ENCODE measurements around the gene SMPDL3A.
"Not testable (repeated sequence)": the region's sequence is repeated elsewhere in the genome, so short reads cannot be mapped to it uniquely, and the experiment has no call there.

SMPDL3A gene

GRCh38 chr6:122789182-122790027 is at the start of gene SMPDL3A:
SMPDL3A (plus strand) TSS chr6:122789258; CDS start chr6:122789347, 89 bp downstream.
- DNase-seq, result no peak

DNA sequence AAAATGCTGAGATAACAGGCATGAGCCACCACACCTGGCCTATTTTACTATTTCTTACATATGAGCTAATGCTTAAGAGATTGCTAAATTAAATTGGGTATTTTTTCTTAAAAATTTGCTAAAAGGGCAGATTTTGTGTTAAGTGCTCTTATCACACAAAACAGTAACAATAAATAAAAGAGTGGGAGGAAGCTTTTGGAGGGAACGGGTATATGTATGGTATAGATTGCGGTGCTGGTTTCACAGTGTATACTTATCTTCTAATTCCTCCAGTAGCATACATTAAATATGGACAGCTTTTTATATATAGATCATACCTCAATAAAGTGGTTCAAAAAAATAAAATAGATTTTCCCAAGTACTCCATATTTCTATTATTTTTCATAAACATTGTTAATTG is 49.0 kb upstream of the SMPDL3A start:
- DNase-seq, result no peak

GRCh38 chr6:122740936-122741335 is 48.1 kb upstream of the SMPDL3A start:
- no peak for DNase-seq

GRCh38 chr6:122744247-122744646 is 44.8 kb upstream of the SMPDL3A start:
- not testable (repeated sequence) for DNase-seq

- not testable (repeated sequence) for DNase-seq
Observed at GRCh38 chr6:122744856-122745255, 44.2 kb upstream of the SMPDL3A start.

GRCh38 chr6:122746688-122747087 is 42.4 kb upstream of the SMPDL3A start:
- no peak for DNase-seq

DNA sequence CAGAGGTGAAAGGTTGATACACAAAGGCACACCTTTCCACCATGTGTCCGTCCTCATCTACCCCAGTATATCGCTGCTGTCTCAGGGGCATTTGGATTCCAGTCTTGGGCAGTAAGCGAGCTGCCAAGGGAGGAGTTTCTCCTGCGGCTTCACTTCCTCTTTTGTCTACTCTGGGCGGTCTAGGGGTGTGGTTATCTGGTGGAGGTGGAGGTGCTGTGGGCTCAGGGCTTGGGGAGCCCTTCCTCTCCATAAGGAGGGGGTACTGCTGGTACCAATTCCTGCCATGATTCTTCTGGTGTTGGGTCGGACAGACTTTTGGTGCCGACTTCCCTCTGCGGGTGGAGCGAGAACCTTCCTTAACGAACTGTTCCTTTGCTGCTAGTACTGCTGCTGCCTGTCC is 41.5 kb upstream of the SMPDL3A start:
- no peak for DNase-seq

DNA sequence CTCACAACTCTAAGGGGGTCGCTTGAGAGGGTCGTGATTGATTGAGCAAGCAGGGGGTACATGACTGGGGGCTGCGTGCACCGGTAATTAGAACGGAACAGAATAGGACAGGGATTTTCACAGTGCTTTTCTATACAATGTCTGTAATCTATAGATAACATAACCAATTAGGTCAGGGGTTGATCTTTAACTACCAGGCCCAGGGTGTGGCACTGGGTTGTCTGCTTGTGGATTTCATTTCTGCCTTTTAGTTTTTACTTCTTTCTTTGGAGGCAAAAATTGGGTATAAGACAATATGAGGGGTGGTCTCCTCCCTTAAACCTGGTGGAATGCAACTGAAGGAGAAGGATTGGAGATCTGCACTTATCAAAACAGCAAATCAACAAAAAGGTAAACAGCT is 40.1 kb upstream of the SMPDL3A start:
- not testable (repeated sequence) for DNase-seq

GRCh38 chr6:122749451-122750050 is 39.5 kb upstream of the SMPDL3A start:
- DNase-seq, result no peak

DNA sequence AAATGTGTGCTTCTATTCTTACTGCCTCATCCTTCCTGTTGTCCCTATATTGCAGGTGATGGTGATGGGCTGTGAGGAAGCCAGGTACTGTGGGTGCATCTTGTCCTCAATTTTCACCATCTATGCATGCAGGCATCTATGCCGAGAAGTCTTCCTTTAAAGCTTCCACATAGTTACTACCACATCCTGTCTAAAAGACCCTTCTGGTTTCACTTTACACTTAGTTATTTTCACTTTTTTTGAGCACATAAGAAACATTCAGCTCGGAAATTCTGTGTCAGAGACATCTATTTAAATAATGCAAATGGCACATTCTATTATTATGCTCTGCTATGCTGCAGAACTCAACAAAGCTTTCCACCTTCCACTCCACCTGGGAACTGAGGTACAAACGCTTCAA is 37.7 kb upstream of the SMPDL3A start:
- DNase-seq, result peak; percentile 8

DNA sequence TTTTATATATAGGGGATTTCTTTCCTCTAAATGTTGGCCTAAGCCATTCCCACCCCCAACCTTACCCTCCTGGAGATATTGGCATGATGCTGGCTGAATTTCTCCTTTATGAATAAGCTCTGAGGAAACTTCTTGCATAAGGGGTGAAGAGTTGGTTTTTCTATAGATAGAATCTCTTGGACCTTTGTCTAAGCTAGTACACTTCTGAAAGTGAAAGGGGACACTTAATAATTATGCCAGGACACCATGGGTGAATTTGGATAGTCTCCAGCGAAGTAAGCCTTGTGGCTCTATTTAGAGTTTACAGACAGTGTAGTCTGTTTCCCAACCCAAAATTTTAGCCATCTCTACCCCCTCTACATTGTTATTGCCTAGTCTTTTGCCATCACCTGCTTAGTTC is 36.6 kb upstream of the SMPDL3A start:
- DNase-seq, result no peak

DNA sequence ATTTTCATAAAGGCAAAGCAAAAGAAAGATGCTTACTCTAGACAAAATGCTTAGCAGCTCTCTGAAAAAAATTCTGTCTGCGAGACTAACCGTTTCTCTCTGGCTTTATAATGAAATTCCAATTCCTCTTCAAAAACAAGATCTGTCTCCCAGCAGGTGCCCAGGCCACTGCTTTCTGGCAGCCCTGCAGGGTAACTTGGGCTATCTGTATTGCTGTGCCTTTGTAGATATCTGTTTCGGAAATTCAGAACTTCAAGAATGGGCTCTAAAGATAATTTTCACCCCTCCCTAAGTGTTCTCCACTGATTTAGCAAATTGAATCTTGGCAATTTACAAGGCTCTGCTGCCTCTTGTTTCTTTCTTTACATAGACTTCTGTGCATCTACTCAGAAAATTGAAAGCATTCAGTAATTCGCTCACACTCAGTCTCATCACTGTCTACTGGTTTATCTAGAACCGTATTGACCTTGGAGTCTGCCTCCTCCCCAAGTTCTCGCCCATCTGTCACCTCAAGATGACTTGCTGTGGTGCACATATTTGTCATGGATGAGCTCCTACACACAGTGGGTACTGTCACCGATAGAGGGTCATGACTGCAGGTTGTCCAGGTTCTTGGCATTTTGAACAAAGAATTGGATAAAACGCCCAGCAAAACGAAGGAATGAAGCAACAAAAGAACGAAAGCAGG is 35.9 kb upstream of the SMPDL3A start:
- no peak for DNase-seq

DNA sequence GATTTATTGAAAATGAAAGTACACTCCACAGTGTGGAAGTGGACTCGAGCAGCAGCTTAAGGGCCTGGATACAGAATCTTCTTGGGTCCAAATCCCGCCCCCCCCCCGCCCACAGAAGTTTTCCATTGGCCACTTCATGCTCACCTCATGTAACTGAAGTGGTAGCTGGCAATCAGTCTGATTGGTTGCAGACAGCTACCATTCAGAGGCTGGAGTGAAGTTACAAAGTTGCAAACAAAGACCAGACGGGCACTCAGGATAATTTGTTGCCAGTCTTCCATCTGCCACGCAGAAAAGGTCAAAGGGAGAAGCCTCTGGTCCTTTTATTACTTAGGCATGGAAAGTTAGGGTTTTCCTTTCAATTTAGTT is 35.4 kb upstream of the SMPDL3A start:
- DNase-seq, result no peak

DNA sequence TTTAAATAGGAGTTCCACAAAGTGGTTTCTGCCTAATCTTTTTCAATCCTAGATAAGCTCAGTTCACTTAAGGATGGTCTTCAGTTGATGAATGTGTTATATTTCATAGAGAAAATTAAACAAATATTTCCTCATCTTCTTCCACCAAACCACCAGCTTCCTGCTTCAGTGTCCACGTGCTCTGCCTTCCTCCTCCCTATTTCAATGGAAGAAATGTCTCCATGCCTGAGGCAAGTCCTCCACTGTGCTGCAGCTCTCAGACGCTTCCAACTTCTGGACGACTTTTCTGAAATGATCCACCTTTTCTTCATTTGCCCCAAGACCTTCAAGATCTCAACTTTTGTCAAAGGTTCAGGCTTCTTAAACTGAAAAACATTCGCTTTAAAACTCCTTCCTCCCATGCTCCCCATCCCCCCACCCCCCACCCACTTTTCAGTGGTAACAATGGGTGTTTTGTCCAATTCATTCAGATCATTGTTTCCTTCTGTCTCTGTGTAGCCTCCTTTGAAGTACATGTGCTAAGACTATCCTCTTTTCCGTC is 34.8 kb upstream of the SMPDL3A start:
- DNase-seq, result no peak

- DNase-seq, result no peak
Observed at GRCh38 chr6:122755901-122756300, 33.2 kb upstream of the SMPDL3A start.

DNA sequence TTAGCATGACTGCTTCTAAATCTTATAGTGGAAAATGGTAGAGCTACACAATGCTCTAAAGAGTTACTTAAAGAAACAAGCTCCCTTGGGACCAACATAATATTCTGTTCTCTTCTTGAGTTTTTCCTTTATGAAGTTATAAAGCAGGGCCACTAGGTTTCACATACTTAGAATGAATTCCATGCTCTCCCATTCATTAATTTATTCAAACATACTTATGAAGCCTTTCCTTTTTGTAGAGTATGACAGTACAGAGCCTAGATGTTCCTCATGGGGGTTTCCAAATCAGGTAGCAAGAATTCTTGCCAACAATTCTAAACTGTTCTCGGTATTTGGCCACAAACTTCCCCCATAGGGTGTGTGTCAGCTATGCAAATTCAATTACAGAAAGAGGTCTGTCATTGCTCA is 30.1 kb upstream of the SMPDL3A start:
- no peak for DNase-seq

- no peak for DNase-seq
Observed at GRCh38 chr6:122760330-122760729, 28.7 kb upstream of the SMPDL3A start.

GRCh38 chr6:122766256-122766655 is 22.8 kb upstream of the SMPDL3A start:
- DNase-seq, result no peak

GRCh38 chr6:122770835-122771601 is 18.0 kb upstream of the SMPDL3A start:
- no peak for DNase-seq

- no peak for DNase-seq
Observed at GRCh38 chr6:122772724-122773415, 16.2 kb upstream of the SMPDL3A start.

DNA sequence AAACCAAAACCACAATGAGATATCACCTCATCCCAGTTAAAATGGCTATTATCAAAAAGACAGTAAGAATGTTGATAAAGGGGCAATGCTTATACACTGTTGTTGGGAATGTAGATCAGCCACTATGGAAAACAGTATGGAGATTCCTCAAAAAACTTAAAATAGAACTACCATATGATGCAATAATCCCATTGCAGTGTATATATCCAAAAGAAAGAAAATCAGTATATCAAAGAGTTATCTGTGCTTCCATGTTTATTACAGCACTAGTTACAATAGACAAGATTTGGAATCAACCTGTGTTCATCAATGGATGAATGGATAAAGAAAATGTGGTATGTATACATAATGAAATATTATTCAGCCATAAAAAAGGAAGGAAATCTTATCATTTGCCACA is 13.1 kb upstream of the SMPDL3A start:
- no peak for DNase-seq

DNA sequence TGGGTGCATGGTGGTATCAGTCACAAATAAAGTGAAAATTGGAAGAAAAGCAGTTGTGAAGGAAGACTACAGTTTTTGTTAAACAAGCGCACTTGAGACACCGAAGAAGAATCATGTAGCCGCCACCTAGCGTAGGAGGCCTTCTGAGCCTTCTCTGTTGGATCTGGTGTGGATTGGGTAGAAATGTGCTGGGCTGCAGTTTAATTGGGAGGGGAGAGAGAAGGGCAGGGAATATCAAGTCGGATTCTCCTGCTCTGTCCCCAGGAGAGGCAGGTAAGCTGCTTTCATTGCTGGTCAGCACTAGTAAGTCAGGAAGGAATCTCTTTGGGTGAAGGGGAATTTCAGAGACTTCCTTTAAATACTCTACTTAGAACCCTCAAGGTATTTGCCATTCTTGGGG is 10.8 kb upstream of the SMPDL3A start:
- DNase-seq, result no peak
